Endothelial cell of umbilical vein (primary cell): ENCODE data around the gene MZT2B.

Source experiments
- CTCF ChIP-seq, 2 donors: IDR thresholded peaks; 1 replicate in 1 of 2; 2 replicates in 1 of 2; pipeline ENCODE4 v1.5.1; 2011; ENCODE audit warnings: low read length in 2 of 2, mild to moderate bottlenecking in 2 of 2, moderate library complexity in 2 of 2, control low read depth in 1 of 2, inconsistent platforms in 1 of 2, low read depth in 1 of 2; ENCODE audit not compliant: insufficient read depth in 1 of 2; ENCODE audit errors: extremely low read depth in 1 of 2
- EZH2 ChIP-seq: IDR thresholded peaks from 2 replicates; pipeline ENCODE4 v1.6.1; 2012; ENCODE audit warnings: borderline replicate concordance, low read depth, mild to moderate bottlenecking, moderate library complexity, low read length, inconsistent platforms; ENCODE audit not compliant: severe bottlenecking

- TF ChIP-seq CTCF (IDR thresholded peaks at IDR 0.05; ENCODE audit: extremely low read depth in 1 of 2, insufficient read depth in 1 of 2, low read depth in 1 of 2, low read length in 2 of 2) (no peak), EZH2 (no peak)
Measured at GRCh38 chr2:130165293-130166016, 16.6 kb upstream of the MZT2B start.
